H9 (cell line): ENCODE results near the gene ITIH5. TPM values are rescaled to one million over a fixed set of nuclear protein-coding genes. Genes with fewer than 3 reads are reported as not detected.
"Not testable (repeated sequence)": the region's sequence is repeated elsewhere in the genome, so short reads cannot be mapped to it uniquely, and the experiment has no call there.

Experiments
- DNase-seq: peaks from one replicate; pipeline ENCODE4 v3.0.0-alpha.2; 2017
- H2AFZ ChIP-seq: one replicate; pipeline ENCODE4 v1.6.1; 2013; ENCODE audit warnings: mild to moderate bottlenecking, low read length, control low read depth, moderate library complexity
- H2AK5ac ChIP-seq: 2 replicates; pipeline ENCODE4 v1.6.1; 2013; ENCODE audit warnings: low read length, control low read depth, mixed read lengths; ENCODE audit not compliant: insufficient read length
- H2BK120ac ChIP-seq: one replicate; pipeline ENCODE4 v1.6.1; 2013; ENCODE audit warnings: low read depth, mild to moderate bottlenecking, low read length, control low read depth, inconsistent platforms; ENCODE audit not compliant: poor library complexity, severe bottlenecking
- H2BK12ac ChIP-seq: 2 replicates; pipeline ENCODE4 v1.6.1; 2013; ENCODE audit warnings: low read length, control low read depth, mixed read lengths, low read depth; ENCODE audit not compliant: insufficient read length
- H2BK15ac ChIP-seq: 2 replicates; pipeline ENCODE4 v1.6.1; 2013; ENCODE audit warnings: low read depth, low read length, control low read depth
- H2BK20ac ChIP-seq: one replicate; pipeline ENCODE4 v1.6.1; 2013; ENCODE audit warnings: low read depth, mild to moderate bottlenecking, low read length, control low read depth, inconsistent platforms; ENCODE audit not compliant: poor library complexity, severe bottlenecking
- H2BK5ac ChIP-seq: 2 replicates; pipeline ENCODE4 v1.6.1; 2013; ENCODE audit warnings: low read length, control low read depth, mixed read lengths; ENCODE audit not compliant: insufficient read length
- H3K14ac ChIP-seq: 2 replicates; pipeline ENCODE4 v1.6.1; 2013; ENCODE audit warnings: low read length, control low read depth; ENCODE audit not compliant: insufficient read depth
- H3K18ac ChIP-seq: 2 replicates; pipeline ENCODE4 v1.6.1; 2013; ENCODE audit warnings: low read depth, mild to moderate bottlenecking, mixed read lengths, low read length, control low read depth; ENCODE audit not compliant: insufficient read length
- H3K23ac ChIP-seq: 2 replicates; pipeline ENCODE4 v1.6.1; 2013; ENCODE audit warnings: low read length, control low read depth, mixed read lengths, low read depth; ENCODE audit not compliant: insufficient read length
- H3K23me2 ChIP-seq: 2 replicates; pipeline ENCODE4 v1.6.1; 2013; ENCODE audit warnings: low read depth, mild to moderate bottlenecking, mixed read lengths, low read length, control low read depth; ENCODE audit not compliant: insufficient read length, poor library complexity, severe bottlenecking
- H3K27ac ChIP-seq: 2 replicates; pipeline ENCODE4 v1.5.1; 2013; ENCODE audit warnings: low read length, control low read depth, mixed read lengths, low read depth; ENCODE audit not compliant: insufficient read length
- H3K27me3 ChIP-seq: 2 replicates; pipeline ENCODE4 v1.6.1; 2013; ENCODE audit warnings: low read length, control low read depth, inconsistent platforms; ENCODE audit not compliant: insufficient read depth
- H3K4ac ChIP-seq: 2 replicates; pipeline ENCODE4 v1.6.1; 2013; ENCODE audit warnings: low read depth, mild to moderate bottlenecking, control low read depth, inconsistent platforms, low read length, moderate library complexity
- H3K4me1 ChIP-seq: 2 replicates; pipeline ENCODE4 v1.6.1; 2013; ENCODE audit warnings: low read length, control low read depth, inconsistent platforms; ENCODE audit not compliant: insufficient read depth
- H3K4me2 ChIP-seq: 2 replicates; pipeline ENCODE4 v1.6.1; 2013; ENCODE audit warnings: low read length, control low read depth, mixed read lengths; ENCODE audit not compliant: insufficient read length, insufficient read depth
- H3K56ac ChIP-seq: 2 replicates; pipeline ENCODE4 v1.6.1; 2013; ENCODE audit warnings: low read depth, mild to moderate bottlenecking, mixed read lengths, low read length, control low read depth; ENCODE audit not compliant: insufficient read length
- H3K79me1 ChIP-seq: 2 replicates; pipeline ENCODE4 v1.6.1; 2013; ENCODE audit warnings: low read depth, mild to moderate bottlenecking, moderate library complexity, low read length, control low read depth, inconsistent platforms; ENCODE audit not compliant: insufficient read depth, poor library complexity, severe bottlenecking
- H3K79me2 ChIP-seq: 2 replicates; pipeline ENCODE4 v1.6.1; 2013; ENCODE audit warnings: low read length, control low read depth, inconsistent platforms; ENCODE audit not compliant: insufficient read depth
- H3K9ac ChIP-seq: 2 replicates; pipeline ENCODE4 v1.6.1; 2013; ENCODE audit warnings: low read length, control low read depth, mixed read lengths; ENCODE audit not compliant: insufficient read length; ENCODE audit errors: extremely low read depth
- H3K9me3 ChIP-seq: one replicate; pipeline ENCODE4 v1.6.1; 2013; ENCODE audit warnings: low read depth, low read length, inconsistent platforms; ENCODE audit not compliant: control insufficient read depth
- H3T11ph ChIP-seq: one replicate; pipeline ENCODE4 v1.6.1; 2013; ENCODE audit warnings: mild to moderate bottlenecking, low read length, control low read depth, inconsistent platforms
- H4K20me1 ChIP-seq: one replicate; pipeline ENCODE4 v1.6.1; 2013; ENCODE audit not compliant: control insufficient read depth, insufficient read length, insufficient read depth
- H4K5ac ChIP-seq: 2 replicates; pipeline ENCODE4 v1.6.1; 2013; ENCODE audit warnings: low read depth, mild to moderate bottlenecking, mixed read lengths, low read length, control low read depth; ENCODE audit not compliant: insufficient read length
- H4K8ac ChIP-seq: replicated peaks from 2 replicates; pipeline ENCODE4 v1.6.1; 2013; ENCODE audit warnings: low read length, control low read depth, mixed read lengths, low read depth; ENCODE audit not compliant: insufficient read length
- H4K91ac ChIP-seq: 2 replicates; pipeline ENCODE4 v1.6.1; 2013; ENCODE audit warnings: low read depth, mild to moderate bottlenecking, moderate library complexity, mixed read lengths, low read length, control low read depth; ENCODE audit not compliant: insufficient read length
- H3K27ac Mint-ChIP-seq, 3 experiments: 2 replicates in 2 of 3; 3 replicates in 1 of 3; pipeline ENCODE4 v1.8.0; 2020 to 2021; ENCODE audit warnings: mixed read lengths in 3 of 3, mild to moderate bottlenecking in 1 of 3, moderate library complexity in 1 of 3
- H3K27me3 Mint-ChIP-seq: 2 replicates; pipeline ENCODE4 v1.8.0; 2021; ENCODE audit warnings: low read depth, mild to moderate bottlenecking, moderate library complexity, mixed read lengths
- H3K36me3 Mint-ChIP-seq, 3 experiments: 2 replicates in 2 of 3; 3 replicates in 1 of 3; pipeline ENCODE4 v1.8.0; 2020 to 2021; ENCODE audit warnings: low read depth in 3 of 3, mixed read lengths in 3 of 3; ENCODE audit not compliant: insufficient read depth in 1 of 3
- H3K4me1 Mint-ChIP-seq, 2 experiments: 2 replicates each; pipeline ENCODE4 v1.8.0; 2020; ENCODE audit warnings: mixed read lengths in 2 of 2
- H3K4me3 Mint-ChIP-seq, 2 experiments: 2 replicates in 1 of 2; 3 replicates in 1 of 2; pipeline ENCODE4 v1.8.0; 2020 to 2021; ENCODE audit warnings: mild to moderate bottlenecking in 2 of 2, mixed read lengths in 2 of 2, moderate library complexity in 1 of 2
- H3K9me3 Mint-ChIP-seq, 2 experiments: 2 replicates in 1 of 2; 3 replicates in 1 of 2; pipeline ENCODE4 v1.8.0; 2020; ENCODE audit warnings: mild to moderate bottlenecking in 2 of 2, mixed read lengths in 2 of 2, moderate library complexity in 1 of 2
- CTCF ChIP-seq: fragments of 200-600 bp; sonication (generic); conservative IDR thresholded peaks from 3 replicates; pipeline ENCODE4 v1.8.0; 2021; ENCODE audit warnings: antibody characterized with exemption, mild to moderate bottlenecking
- WGBS: extraction: QIAGEN DNeasy Blood & Tissue Kit; methylation state at CpG from one replicate; pipeline ENCODE4 v1.1.7; 2013; ENCODE audit warnings: missing lambda C conversion rate, low lambda C conversion rate, mixed read lengths; ENCODE audit not compliant: insufficient read length; ENCODE audit errors: extremely low coverage; 5-methylcytosine and 5-hydroxymethylcytosine counted together
- total RNA-seq: library from RNA; stranded (reverse); gene quantifications from 2 replicates; pipeline ENCODE4 v1.2.1, GENCODE V29; 2021

Gene ITIH5
- total RNA-seq, 1 experiment from 2014 or later: 1.3 TPM

GRCh38 chr10:7657552-7657951 is 9.2 kb downstream of the ITIH5 start:
- no peaks in the 10 kb centered on the region for H3K27me3 ChIP-seq
- H4K8ac ChIP-seq: no peak overlapping the region
- no peak overlapping the region for H4K91ac ChIP-seq
- H3K4me1 ChIP-seq: no peaks in the 10 kb centered on the region
- no peak overlapping the region for H2BK12ac ChIP-seq
- no peak overlapping the region for H2BK120ac ChIP-seq
- no peaks in the 10 kb centered on the region for H3K9me3 ChIP-seq
- H2AFZ ChIP-seq: no peak overlapping the region
- no peak for TF ChIP-seq CTCF
- H3K9ac ChIP-seq: no peak overlapping the region
- H3K23ac ChIP-seq: no peak overlapping the region
- H3K79me1 ChIP-seq: no peaks in the 10 kb centered on the region
- H3T11ph ChIP-seq: no peak overlapping the region
- H3K79me2 ChIP-seq: no peaks in the 10 kb centered on the region
- H2AK5ac ChIP-seq: no peak overlapping the region
- H3K9me3 Mint-ChIP-seq: no peaks in the 10 kb centered on the region
- H3K27ac ChIP-seq: no peak overlapping the region
- H3K4ac ChIP-seq: no peak overlapping the region
- peaks cover 6% of the 10 kb centered on the region for H3K27me3 Mint-ChIP-seq
- no peak overlapping the region for H3K27ac Mint-ChIP-seq
- H3K4me3 Mint-ChIP-seq: no peak overlapping the region
- no peak overlapping the region for H3K4me2 ChIP-seq
- DNase-seq: no peak
- no peak overlapping the region for H4K5ac ChIP-seq
- H4K20me1 ChIP-seq: no peaks in the 10 kb centered on the region
- H2BK15ac ChIP-seq: no peak overlapping the region
- no peak overlapping the region for H3K56ac ChIP-seq
- no peaks in the 10 kb centered on the region for H3K36me3 Mint-ChIP-seq
- H2BK5ac ChIP-seq: no peak overlapping the region
- no peaks in the 10 kb centered on the region for H3K4me1 Mint-ChIP-seq
- H3K23me2 ChIP-seq: no peaks in the 10 kb centered on the region
- no CpG with 5 or more reads among the region's 2 CpGs for WGBS
- no peak overlapping the region for H3K14ac ChIP-seq
- H2BK20ac ChIP-seq: no peak overlapping the region
- H3K18ac ChIP-seq: no peak overlapping the region

- not testable (repeated sequence) for H3K18ac ChIP-seq, H2AFZ ChIP-seq, H3K4me2 ChIP-seq, H3K4me1 Mint-ChIP-seq, H2BK15ac ChIP-seq, H3K27me3 ChIP-seq, H3K56ac ChIP-seq, H3K23ac ChIP-seq, H2BK12ac ChIP-seq, H3K36me3 Mint-ChIP-seq, H3K23me2 ChIP-seq, H3K9me3 Mint-ChIP-seq, H3K4ac ChIP-seq, H4K8ac ChIP-seq, H3T11ph ChIP-seq, DNase-seq, H3K14ac ChIP-seq, H3K27ac Mint-ChIP-seq, H2BK120ac ChIP-seq, H3K9ac ChIP-seq, H3K4me3 Mint-ChIP-seq, H4K5ac ChIP-seq, H2BK5ac ChIP-seq, H4K20me1 ChIP-seq, H4K91ac ChIP-seq, H2BK20ac ChIP-seq, H3K79me2 ChIP-seq, H2AK5ac ChIP-seq, H3K79me1 ChIP-seq, H3K9me3 ChIP-seq, H3K27me3 Mint-ChIP-seq, H3K27ac ChIP-seq, H3K4me1 ChIP-seq
- WGBS: no CpG with 5 or more reads among the region's 11 CpGs
Measured at GRCh38 chr10:7657079-7657478, 9.7 kb downstream of the ITIH5 start.
